Heart left ventricle (tissue), 16 donors: ENCODE measurements around the gene ARHGEF10L. TPM values are rescaled to one million over a fixed set of nuclear protein-coding genes. Genes with fewer than 3 reads are reported as not detected.

Experiments
- ATAC-seq, 4 donors: fragments of 200-7000 bp; cut with Tn5 transposase; one replicate each; pipeline ENCODE4 v1.9.1; 2020 to 2022; ENCODE audit warnings: moderate library complexity in 4 of 4, mild to moderate bottlenecking in 3 of 4, moderate number of reproducible peaks in 1 of 4
- DNase-seq, 5 donors: peaks; one replicate each; pipeline ENCODE4 v3.0.0-alpha.2; 2020
- H3K27ac ChIP-seq, 12 donors: fragments of 200-600 bp; sonication (generic) in 4 of 12; one replicate each; pipeline versions ENCODE4 v1.5.0 to v1.8.0; 2016 to 2022; ENCODE audit warnings: mild to moderate bottlenecking in 2 of 12
- H3K27me3 ChIP-seq, 9 donors: fragments of 200-600 bp; sonication (generic) in 2 of 9; one replicate each; pipeline versions ENCODE4 v1.5.1 to v1.8.0; 2016 to 2022; ENCODE audit warnings: mild to moderate bottlenecking in 3 of 9
- H3K36me3 ChIP-seq, 9 donors: fragments of 200-600 bp; sonication (generic) in 2 of 9; one replicate each; pipeline versions ENCODE4 v1.5.0 to v1.8.0; 2018 to 2022; ENCODE audit warnings: mild to moderate bottlenecking in 2 of 9
- H3K4me1 ChIP-seq, 12 donors: fragments of 200-600 bp; sonication (generic) in 4 of 12; one replicate each; pipeline versions ENCODE4 v1.5.0 to v1.8.0; 2016 to 2022; ENCODE audit warnings: mild to moderate bottlenecking in 3 of 12
- H3K4me3 ChIP-seq, 12 donors: fragments of 200-600 bp; sonication (generic) in 4 of 12; one replicate each; pipeline versions ENCODE4 v1.5.0 to v1.8.0; 2017 to 2022; ENCODE audit warnings: mild to moderate bottlenecking in 9 of 12, moderate library complexity in 4 of 12
- H3K9me3 ChIP-seq, 12 donors: fragments of 200-600 bp; sonication (generic) in 4 of 12; one replicate each; pipeline versions ENCODE4 v1.5.0 to v1.8.0; 2016 to 2022; ENCODE audit warnings: mild to moderate bottlenecking in 1 of 12
- POLR2A ChIP-seq, 2 donors: fragments of 450-650 bp; IDR thresholded peaks; one replicate each; pipeline ENCODE4 v1.6.1; 2017; ENCODE audit warnings: antibody characterized with exemption in 2 of 2, mild to moderate bottlenecking in 2 of 2, moderate library complexity in 2 of 2
- WGBS, 4 donors: extraction: QIAGEN DNeasy Blood & Tissue Kit in 2 of 4; methylation state at CpG; one replicate each; pipeline versions ENCODE4 v1.1.5 to v1.1.7; 2013 to 2018; 5-methylcytosine and 5-hydroxymethylcytosine counted together
- intact Hi-C, 10 donors: fragments of 100-400 bp; cut with DNase I; formaldehyde crosslinking; loops; one replicate each; pipeline versions ENCODE4 v1.11.1 to v1.14.2; 2022
- polyA plus RNA-seq, 2 donors: library from polyadenylated mRNA; stranded (reverse); fragments of 200-250 nt; gene quantifications; one replicate each; pipeline ENCODE4 v1.2.3, GENCODE V29; 2013
- total RNA-seq, 9 donors: library from RNA; depleted of rRNA in 2 of 9; stranded (reverse); fragments of >200 nt in 2 of 9; fragmentation: NEBNext Ultra II Directional in 3 of 9; extraction: Animal tissue kit (Norgen Biotek cat#: 25700) in 3 of 9; gene quantifications; one replicate each; pipeline versions ENCODE4 v1.1.0 to v1.2.4, GENCODE V29; 2016 to 2023
- TF ChIP-seq, protein P1 (sequence below), 12 donors: fragments of 200-600 bp; sonication (generic) in 4 of 12; IDR thresholded peaks; one replicate each; pipeline versions ENCODE4 v1.5.0 to v1.8.0; 2018 to 2022; ENCODE audit warnings: antibody characterized with exemption in 12 of 12, mild to moderate bottlenecking in 5 of 12
- donor health status: ischemic (EF 13 %, LVEDD 7.1; RV severe dilation, severe dysfunction).
- donor health status: healthy with polysubstance abuse.
- donor health status: DM: no; HTN: yes; CAD: no.
- donor health status: DM: no; HTN: no; CAD: no.
- donor health status: ischemic (EF 25% LVEDD 6.9; RV normal size, moderate dysfunction).
- donor health status: ischemic (EF 25% LVEDD 5.7; RV mildly dilated, moderate dysfunction).
- donor health status: healthy.
- donor health status: DM: yes; HTN: yes; CAD: no.
- donor health status: ischemic (EF 35%, LVEDD 5.7; RV mildly dilated, moderate dysfunction).
- donor health status: nonischemic (EF 11% LVEDD 7.7; RV severe dilation, severe dysfunction).
- donor health status: DM: yes; HTN: yes; CAD: no.
- donor health status: PGD.
- donor health status: ischemic (EF 29% LVEDD 5.4; RV normal size, mild dysfunction).
- donor health status: nonischemic (EF 23%, LVEDD 6.1; RV moderate dilation, normal function).

ARHGEF10L gene
- total and polyA plus RNA-seq, 11 donors: 44.6 to 72.8 (median 57.9) TPM

GRCh38 chr1:17596186-17596585 lies 56.7 kb downstream of the ARHGEF10L start:
- no peak for TF ChIP-seq POLR2A (IDR thresholded peaks at IDR 0.05)
- TF ChIP-seq, protein P1, sequence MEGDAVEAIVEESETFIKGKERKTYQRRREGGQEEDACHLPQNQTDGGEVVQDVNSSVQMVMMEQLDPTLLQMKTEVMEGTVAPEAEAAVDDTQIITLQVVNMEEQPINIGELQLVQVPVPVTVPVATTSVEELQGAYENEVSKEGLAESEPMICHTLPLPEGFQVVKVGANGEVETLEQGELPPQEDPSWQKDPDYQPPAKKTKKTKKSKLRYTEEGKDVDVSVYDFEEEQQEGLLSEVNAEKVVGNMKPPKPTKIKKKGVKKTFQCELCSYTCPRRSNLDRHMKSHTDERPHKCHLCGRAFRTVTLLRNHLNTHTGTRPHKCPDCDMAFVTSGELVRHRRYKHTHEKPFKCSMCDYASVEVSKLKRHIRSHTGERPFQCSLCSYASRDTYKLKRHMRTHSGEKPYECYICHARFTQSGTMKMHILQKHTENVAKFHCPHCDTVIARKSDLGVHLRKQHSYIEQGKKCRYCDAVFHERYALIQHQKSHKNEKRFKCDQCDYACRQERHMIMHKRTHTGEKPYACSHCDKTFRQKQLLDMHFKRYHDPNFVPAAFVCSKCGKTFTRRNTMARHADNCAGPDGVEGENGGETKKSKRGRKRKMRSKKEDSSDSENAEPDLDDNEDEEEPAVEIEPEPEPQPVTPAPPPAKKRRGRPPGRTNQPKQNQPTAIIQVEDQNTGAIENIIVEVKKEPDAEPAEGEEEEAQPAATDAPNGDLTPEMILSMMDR (IDR thresholded peaks at IDR 0.05): no peak
- peak in 3 of 4 donors; percentile 7 to 40 (median 14) for ATAC-seq
- Histone ChIP-seq H3K36me3 (peaks cover 0 to 6% (median 0%) of the 10 kb centered on the region in 9 donors), H3K4me1 (peaks cover 0 to 62% (median 19%) of the 10 kb centered on the region in 12 donors), H3K4me3 (no peak overlapping the region), H3K27me3 (no peaks in the 10 kb centered on the region), H3K9me3 (no peaks in the 10 kb centered on the region), H3K27ac (peak overlapping the region in 4 of 12 donors; percentile 13 to 42 (median 28))
- 76 to 87% (median 79%) methylated on average over 9 of the region's 9 CpGs for WGBS, 4 donors
- intact Hi-C loops: no loop called here
- no peak for DNase-seq

GRCh38 chr1:17596651-17597509 lies 57.4 kb downstream of the ARHGEF10L start:
- ATAC-seq (no peak), DNase-seq (no peak)
- WGBS, 4 donors: 68 to 74% (median 73%) methylated on average over 19 of the region's 19 CpGs
- Histone ChIP-seq H3K27me3 (no peaks in the 10 kb centered on the region), H3K27ac (peak overlapping the region in 4 of 12 donors; percentile 13 to 42 (median 28)), H3K4me1 (peaks cover 0 to 60% (median 19%) of the 10 kb centered on the region in 12 donors), H3K4me3 (no peak overlapping the region), H3K9me3 (no peaks in the 10 kb centered on the region), H3K36me3 (peaks cover 0 to 6% (median 0%) of the 10 kb centered on the region in 9 donors)
- intact Hi-C loops: no loop called here
- no peak for TF ChIP-seq POLR2A (IDR thresholded peaks at IDR 0.05)
- TF ChIP-seq, protein P1 (IDR thresholded peaks at IDR 0.05): no peak

- H3K4me1 ChIP-seq: peaks cover 0 to 52% (median 19%) of the 10 kb centered on the region in 12 donors
Measured at GRCh38 chr1:17597651-17598050, 58.2 kb downstream of the ARHGEF10L start.

DNA sequence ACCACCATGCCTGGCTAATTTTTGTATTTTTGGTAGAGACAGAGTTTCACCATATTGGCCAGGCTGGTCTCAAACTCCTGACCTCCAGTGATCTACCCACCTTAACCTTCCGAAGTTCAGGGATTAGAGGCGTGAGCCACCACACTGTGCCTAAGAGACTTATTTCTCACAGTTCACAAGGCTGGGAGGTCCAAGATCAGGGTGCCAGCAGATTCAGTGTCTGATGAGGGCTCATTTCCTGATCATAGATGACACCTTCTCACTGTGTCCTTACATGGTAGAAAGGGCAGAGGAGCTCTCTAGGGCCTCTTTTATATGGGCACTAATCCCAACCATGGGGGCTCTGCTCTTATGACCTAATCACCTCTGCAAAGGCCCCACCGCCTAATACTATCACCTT lies 58.8 kb downstream of the ARHGEF10L start:
- peaks cover 0 to 6% (median 0%) of the 10 kb centered on the region in 9 donors for H3K36me3 ChIP-seq
- H3K4me3 ChIP-seq: no peak overlapping the region
- H3K9me3 ChIP-seq: no peaks in the 10 kb centered on the region
- peak overlapping the region in 2 of 12 donors; percentile 12 to 26 for H3K27ac ChIP-seq
- TF ChIP-seq, protein P1 (IDR thresholded peaks at IDR 0.05): no peak
- no peak for TF ChIP-seq POLR2A (IDR thresholded peaks at IDR 0.05)
- intact Hi-C loops: no loop called here
- ATAC-seq (no peak), DNase-seq (no peak)
- H3K27me3 ChIP-seq: no peaks in the 10 kb centered on the region
- peaks cover 0 to 47% (median 16%) of the 10 kb centered on the region in 12 donors for H3K4me1 ChIP-seq
- 87 to 96% (median 94%) methylated on average over 3 of the region's 3 CpGs for WGBS, 4 donors

More at GRCh38 chr1:17597651-17598050, 58.2 kb downstream of the ARHGEF10L start:
- 80 to 93% (median 91%) methylated on average over 9 of the region's 9 CpGs for WGBS, 4 donors
- no peak overlapping the region for H3K4me3 ChIP-seq
- H3K27ac ChIP-seq: no peak overlapping the region
- peaks cover 0 to 6% (median 0%) of the 10 kb centered on the region in 9 donors for H3K36me3 ChIP-seq
- intact Hi-C loops: no loop called here
- no peaks in the 10 kb centered on the region for H3K9me3 ChIP-seq
- ATAC-seq (no peak), DNase-seq (no peak)
- H3K27me3 ChIP-seq: no peaks in the 10 kb centered on the region
- TF ChIP-seq, protein P1 (IDR thresholded peaks at IDR 0.05): no peak
- TF ChIP-seq POLR2A (IDR thresholded peaks at IDR 0.05): no peak
